Osteocyte (in vitro differentiated cells): Measurements from ENCODE around the gene MAFG. TPM values are rescaled to one million over a fixed set of nuclear protein-coding genes. Genes with fewer than 3 reads are reported as not detected.

ENCODE experiments used
- DNase-seq: peaks from one replicate; pipeline ENCODE4 v3.0.0; 2021; ENCODE audit warnings: mixed read lengths; ENCODE audit not compliant: unreplicated experiment; ENCODE audit errors: extremely low spot score
- H3K27ac Mint-ChIP-seq: one replicate; pipeline ENCODE4 v1.8.0; 2021; ENCODE audit warnings: mild to moderate bottlenecking, mixed read lengths; ENCODE audit not compliant: unreplicated experiment
- H3K27me3 Mint-ChIP-seq: one replicate; pipeline ENCODE4 v1.8.0; 2021; ENCODE audit warnings: mixed read lengths; ENCODE audit not compliant: unreplicated experiment
- H3K36me3 Mint-ChIP-seq: one replicate; pipeline ENCODE4 v1.8.0; 2021; ENCODE audit warnings: mixed read lengths; ENCODE audit not compliant: unreplicated experiment
- H3K4me1 Mint-ChIP-seq: one replicate; pipeline ENCODE4 v1.8.0; 2021; ENCODE audit warnings: mixed read lengths; ENCODE audit not compliant: unreplicated experiment
- H3K4me3 Mint-ChIP-seq: one replicate; pipeline ENCODE4 v1.8.0; 2021; ENCODE audit warnings: mild to moderate bottlenecking, moderate library complexity, mixed read lengths; ENCODE audit not compliant: unreplicated experiment
- H3K9me3 Mint-ChIP-seq: one replicate; pipeline ENCODE4 v1.8.0; 2021; ENCODE audit warnings: mixed read lengths; ENCODE audit not compliant: unreplicated experiment
- CTCF ChIP-seq: fragments of 200-600 bp; sonication (generic); IDR thresholded peaks from 2 replicates; pipeline ENCODE4 v1.5.0; 2021; ENCODE audit warnings: antibody characterized with exemption, mild to moderate bottlenecking, moderate library complexity
- total RNA-seq: library from RNA; stranded (reverse); gene quantifications from 2 replicates; pipeline ENCODE4 v1.2.1, GENCODE V29; 2021

MAFG gene
- total RNA-seq, 1 donor from 2014 or later: 34.7 TPM

DNA sequence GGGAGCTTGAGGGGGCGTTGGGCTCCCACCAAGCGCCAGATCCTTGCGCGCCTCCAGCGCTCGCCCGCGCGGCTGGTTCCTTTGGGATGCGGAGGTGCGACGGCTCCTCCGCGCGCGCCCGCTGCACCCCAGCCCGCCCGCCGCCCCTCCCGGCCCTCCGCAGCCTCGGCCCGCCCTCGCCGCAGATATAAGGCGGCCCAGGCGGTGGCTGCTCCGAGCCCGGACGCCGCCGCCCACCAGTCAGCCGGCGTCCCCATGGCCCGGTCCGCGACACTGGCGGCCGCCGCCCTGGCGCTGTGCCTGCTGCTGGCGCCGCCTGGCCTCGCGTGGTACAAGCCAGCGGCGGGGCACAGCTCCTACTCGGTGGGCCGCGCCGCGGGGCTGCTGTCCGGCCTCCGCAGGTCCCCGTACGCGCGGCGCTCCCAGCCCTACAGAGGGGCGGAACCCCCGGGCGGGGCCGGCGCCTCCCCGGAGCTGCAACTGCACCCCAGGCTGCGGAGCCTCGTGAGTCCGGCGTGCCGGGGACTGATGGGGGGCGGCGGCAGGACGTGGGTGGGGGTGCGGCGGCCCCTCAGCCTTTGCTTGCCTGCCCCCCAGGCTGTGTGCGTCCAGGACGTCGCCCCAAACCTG lies 25.4 kb downstream of the MAFG start, which contains the start of gene NPB:
Gene NPB, plus strand, starts transcription at position 216 of the 630 bp plus-strand sequence. Its CDS starts 40 bp downstream, at position 256.
- TF ChIP-seq CTCF: no peak
- Mint-ChIP-seq H3K4me3 (no peak within 1 kb of the TSS), H3K4me1 (peaks cover 34% of the 10 kb centered on the region), H3K36me3 (peaks cover 10% of the 10 kb centered on the region), H3K9me3 (no peaks in the 10 kb centered on the region), H3K27me3 (no peaks in the 10 kb centered on the region), H3K27ac (no peak within 1 kb of the TSS)
- no peak for DNase-seq

DNA sequence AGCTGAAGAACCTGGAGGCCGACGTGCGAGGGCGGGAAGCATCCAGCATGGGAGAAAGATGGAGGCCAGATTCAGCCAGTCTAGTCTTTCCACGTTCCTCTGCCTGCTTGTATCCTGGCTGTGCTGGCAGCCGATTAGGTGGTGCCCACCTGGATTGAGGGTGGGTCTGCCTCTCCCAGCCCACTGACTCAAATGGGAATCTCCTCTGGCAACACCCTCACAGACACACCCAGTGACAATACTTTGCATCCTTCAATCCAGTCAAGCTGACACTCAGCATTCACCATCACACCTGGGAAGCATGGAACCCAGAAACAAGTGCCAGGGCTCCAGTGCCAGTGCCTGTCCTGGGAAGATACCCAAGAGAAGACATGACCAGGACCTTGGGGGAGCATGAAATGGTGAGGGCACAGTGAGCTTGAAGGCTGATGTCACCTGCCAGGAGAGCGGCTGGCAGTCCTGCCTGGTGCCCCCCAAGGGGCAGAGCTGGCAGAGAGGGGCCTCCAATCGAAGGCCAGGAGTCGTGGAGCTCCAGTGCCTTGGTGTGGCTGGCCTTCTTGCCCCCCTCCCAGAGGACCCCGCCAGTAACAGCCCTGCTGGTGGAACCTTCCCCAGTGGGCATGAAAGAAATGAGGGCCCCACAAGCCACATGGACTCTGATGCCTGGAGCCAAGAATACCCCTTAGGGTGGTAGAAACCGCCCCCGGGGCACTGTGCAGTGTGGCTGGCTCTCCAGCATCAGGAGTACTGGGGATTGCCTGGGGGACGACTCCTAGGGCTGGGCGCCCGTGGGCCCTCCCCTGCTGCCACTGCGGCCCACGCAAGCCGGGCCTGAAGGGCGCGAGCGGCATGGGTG lies 26.1 kb downstream of the MAFG start:
- H3K27ac Mint-ChIP-seq: no peak overlapping the region
- no peaks in the 10 kb centered on the region for H3K27me3 Mint-ChIP-seq
- no peak for TF ChIP-seq CTCF
- no peaks in the 10 kb centered on the region for H3K9me3 Mint-ChIP-seq
- H3K36me3 Mint-ChIP-seq: peaks cover 10% of the 10 kb centered on the region
- H3K4me1 Mint-ChIP-seq: peaks cover 34% of the 10 kb centered on the region
- no peak for DNase-seq
- no peak overlapping the region for H3K4me3 Mint-ChIP-seq

DNA sequence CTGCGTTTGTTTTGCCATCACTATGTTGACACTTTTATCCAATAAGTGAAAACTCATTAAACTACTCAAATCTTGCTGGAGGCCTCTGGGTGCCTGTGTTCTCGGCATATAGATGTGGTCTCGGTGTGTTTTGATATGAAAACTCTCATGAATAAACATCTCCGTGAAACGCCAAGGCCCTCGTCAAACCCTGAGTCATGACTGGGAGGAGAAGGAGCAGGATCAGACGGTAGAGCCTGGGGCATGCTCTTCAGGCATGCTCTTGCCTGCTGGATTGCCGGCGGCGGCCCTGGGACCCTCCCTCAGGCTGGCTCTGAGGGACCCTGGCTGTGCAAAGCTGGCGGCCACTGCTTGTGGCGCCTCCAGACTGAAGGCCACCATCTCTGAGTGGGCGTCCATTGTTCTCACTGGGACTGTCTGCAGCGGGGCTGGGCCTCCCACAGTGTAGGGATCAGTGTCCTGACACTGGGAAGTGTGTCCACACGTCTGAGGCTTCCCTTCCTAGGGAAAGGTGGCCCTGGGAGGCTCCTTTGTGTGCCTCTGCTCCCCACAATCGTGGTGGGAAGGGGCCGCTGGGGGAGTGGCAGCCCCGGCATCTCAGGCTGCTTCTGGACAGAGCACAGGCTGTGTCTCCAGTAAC lies 27.2 kb downstream of the MAFG start:
- Mint-ChIP-seq H3K9me3 (no peaks in the 10 kb centered on the region), H3K27ac (peak overlapping the region; percentile 35), H3K4me1 (peaks cover 35% of the 10 kb centered on the region), H3K36me3 (peaks cover 10% of the 10 kb centered on the region), H3K27me3 (no peaks in the 10 kb centered on the region), H3K4me3 (no peak overlapping the region)
- DNase-seq: no peak
- no peak for TF ChIP-seq CTCF

DNA sequence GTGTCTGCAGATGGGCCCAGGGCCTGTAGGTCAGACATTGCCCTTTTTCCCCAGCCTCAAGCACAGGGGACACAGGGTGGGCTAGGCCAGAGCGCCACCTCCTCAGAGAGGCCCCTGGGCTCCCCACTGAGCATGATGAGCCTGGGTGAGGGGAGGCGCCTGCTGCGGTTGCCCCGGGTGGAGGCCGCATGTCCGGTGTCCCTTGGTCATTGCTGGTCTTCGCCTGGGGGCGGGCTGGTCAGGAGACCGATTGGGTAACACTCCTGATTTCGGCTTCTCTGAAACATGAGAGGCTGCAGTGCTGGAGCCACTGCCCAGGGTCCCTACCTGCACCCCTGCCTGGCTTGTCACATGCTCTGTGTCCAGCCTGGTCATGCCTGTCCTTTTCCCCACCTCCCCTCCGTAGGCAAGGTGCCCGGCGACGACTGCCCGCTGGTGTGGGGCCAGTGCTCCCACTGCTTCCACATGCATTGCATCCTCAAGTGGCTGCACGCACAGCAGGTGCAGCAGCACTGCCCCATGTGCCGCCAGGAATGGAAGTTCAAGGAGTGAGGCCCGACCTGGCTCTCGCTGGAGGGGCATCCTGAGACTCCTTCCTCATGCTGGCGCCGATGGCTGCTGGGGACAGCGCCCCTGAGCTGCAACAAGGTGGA lies 27.9 kb downstream of the MAFG start:
- Mint-ChIP-seq H3K27ac (peak overlapping the region; percentile 44), H3K27me3 (no peaks in the 10 kb centered on the region), H3K9me3 (no peaks in the 10 kb centered on the region), H3K4me1 (peaks cover 35% of the 10 kb centered on the region), H3K36me3 (peaks cover 10% of the 10 kb centered on the region), H3K4me3 (no peak overlapping the region)
- DNase-seq: no peak
- TF ChIP-seq CTCF: no peak
